Common myeloid progenitor, CD34-positive (primary cell): ENCODE results near the gene HRC.

ENCODE experiments used
- CTCF ChIA-PET: fragments of 350-600 bp; sonication (Branson Sonifier 250); formaldehyde crosslinking; loops from one replicate; lab custom pipeline; 2021; ENCODE audit warnings: antibody characterized with exemption; lab: Charles Lee
- POLR2A ChIA-PET: fragments of 350-600 bp; sonication (Branson Sonifier 250); formaldehyde crosslinking; loops from one replicate; lab custom pipeline; 2021; ENCODE audit warnings: antibody characterized with exemption; lab: Charles Lee
- DNase-seq, 3 donors: peaks; one replicate each; pipeline versions ENCODE4 v3.0.0 to v3.0.0-alpha.2; 2013
- H3K27ac ChIP-seq, 2 experiments: 1 replicate in 1 of 2; 2 replicates in 1 of 2; pipeline ENCODE4 v1.7.0; 2013; ENCODE audit warnings: inconsistent platforms in 2 of 2, low read length in 2 of 2, mild to moderate bottlenecking in 2 of 2, low read depth in 1 of 2, moderate library complexity in 1 of 2; ENCODE audit not compliant: severe bottlenecking in 2 of 2, insufficient read depth in 1 of 2, poor library complexity in 1 of 2
- H3K27me3 ChIP-seq, 5 experiments: replicated peaks in 2 of 5; 1 replicate in 3 of 5; 2 replicates in 2 of 5; pipeline versions ENCODE4 v1.6.1 to v1.7.0; 2013; ENCODE audit warnings: low read length in 4 of 5, mild to moderate bottlenecking in 2 of 5, moderate library complexity in 2 of 5, inconsistent platforms in 1 of 5; ENCODE audit not compliant: insufficient read depth in 5 of 5, control insufficient read depth in 4 of 5
- H3K36me3 ChIP-seq, 4 experiments: 1 replicate in 2 of 4; 2 replicates in 2 of 4; pipeline versions ENCODE4 v1.6.1 to v1.7.0; 2013; ENCODE audit warnings: low read length in 3 of 4, control low read depth in 1 of 4, mild to moderate bottlenecking in 1 of 4; ENCODE audit not compliant: control insufficient read depth in 4 of 4, insufficient read depth in 4 of 4
- H3K4me1 ChIP-seq, 4 experiments: 1 replicate in 3 of 4; 2 replicates in 1 of 4; pipeline versions ENCODE4 v1.6.1 to v1.7.1; 2013; ENCODE audit warnings: low read length in 3 of 4, mild to moderate bottlenecking in 3 of 4, control low read depth in 1 of 4, inconsistent platforms in 1 of 4, moderate library complexity in 1 of 4; ENCODE audit not compliant: control insufficient read depth in 4 of 4, insufficient read depth in 4 of 4; ENCODE audit errors: control extremely low read depth in 1 of 4
- H3K4me3 ChIP-seq, 7 experiments: 1 replicate in 4 of 7; 2 replicates in 3 of 7; pipeline versions ENCODE4 v1.5.1 to v1.7.0; 2013; ENCODE audit warnings: mild to moderate bottlenecking in 7 of 7, low read length in 6 of 7, moderate library complexity in 6 of 7, inconsistent platforms in 2 of 7, low read depth in 2 of 7, control low read depth in 1 of 7; ENCODE audit not compliant: insufficient read depth in 4 of 7, control insufficient read depth in 1 of 7; ENCODE audit errors: extremely low read depth in 1 of 7
- H3K9me3 ChIP-seq, 5 experiments: 1 replicate in 4 of 5; 2 replicates in 1 of 5; pipeline versions ENCODE4 v1.6.1 to v1.7.1; 2013; ENCODE audit warnings: low read length in 4 of 5, mild to moderate bottlenecking in 2 of 5, inconsistent platforms in 1 of 5, low read depth in 1 of 5, moderate library complexity in 1 of 5; ENCODE audit not compliant: control insufficient read depth in 4 of 5, insufficient read depth in 2 of 5; ENCODE audit errors: control extremely low read depth in 1 of 5
- WGBS: methylation state at CpG from one replicate; pipeline ENCODE4 v1.1.5; 2013; ENCODE audit not compliant: insufficient coverage; 5-methylcytosine and 5-hydroxymethylcytosine counted together

Gene HRC

DNA sequence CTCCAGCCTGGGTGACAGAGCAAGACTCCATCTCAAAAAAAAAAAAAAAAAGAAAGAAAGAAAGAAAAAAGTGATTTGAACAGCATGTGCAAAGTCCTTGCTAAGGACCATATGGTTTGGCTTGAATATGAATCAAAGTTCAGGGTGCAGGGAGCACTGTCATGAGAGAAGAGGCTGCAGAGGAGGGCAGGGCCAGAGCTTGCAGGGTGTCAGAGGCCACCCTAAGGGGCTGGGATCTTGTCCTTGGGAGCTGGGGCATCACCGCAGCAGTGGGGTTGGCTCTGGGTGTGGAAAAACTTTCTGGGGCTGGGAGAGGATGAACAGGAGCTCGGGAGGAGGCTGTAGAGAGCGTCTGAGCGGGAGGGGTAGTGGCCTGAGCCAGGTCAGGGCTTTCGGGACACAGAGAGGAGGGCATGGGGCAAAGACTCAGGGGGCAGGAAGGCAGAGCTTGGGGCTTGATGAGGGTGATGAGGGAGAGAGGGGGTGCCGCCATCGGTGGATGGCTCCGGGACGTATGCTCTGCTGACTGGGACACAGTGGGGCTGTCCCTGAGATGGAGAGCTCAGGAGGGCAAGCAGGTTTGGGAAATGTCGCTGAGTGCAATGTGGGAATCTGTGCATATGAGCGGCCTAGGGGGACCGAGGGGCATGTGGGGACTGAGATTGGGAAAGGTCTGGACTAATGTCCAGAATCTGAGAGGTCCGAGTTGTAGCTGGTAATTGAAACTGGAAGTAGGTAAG, 5.4 kb upstream of the HRC start:
- WGBS, result 97% methylated on average over 12 of the region's 13 CpGs
- H3K36me3 ChIP-seq, result no peaks in the 10 kb centered on the region
- ChIA-PET POLR2A (no interaction called here), CTCF (no interaction called here)
- DNase-seq, result no peak
- peaks cover 0 to 11% (median 9%) of the 10 kb centered on the region in 5 experiments for H3K27me3 ChIP-seq
- no peaks in the 10 kb centered on the region for H3K9me3 ChIP-seq
- H3K4me3 ChIP-seq, result no peak overlapping the region
- H3K27ac ChIP-seq, result no peak overlapping the region
- H3K4me1 ChIP-seq, result peaks cover 0 to 13% (median 10%) of the 10 kb centered on the region in 4 experiments

DNA sequence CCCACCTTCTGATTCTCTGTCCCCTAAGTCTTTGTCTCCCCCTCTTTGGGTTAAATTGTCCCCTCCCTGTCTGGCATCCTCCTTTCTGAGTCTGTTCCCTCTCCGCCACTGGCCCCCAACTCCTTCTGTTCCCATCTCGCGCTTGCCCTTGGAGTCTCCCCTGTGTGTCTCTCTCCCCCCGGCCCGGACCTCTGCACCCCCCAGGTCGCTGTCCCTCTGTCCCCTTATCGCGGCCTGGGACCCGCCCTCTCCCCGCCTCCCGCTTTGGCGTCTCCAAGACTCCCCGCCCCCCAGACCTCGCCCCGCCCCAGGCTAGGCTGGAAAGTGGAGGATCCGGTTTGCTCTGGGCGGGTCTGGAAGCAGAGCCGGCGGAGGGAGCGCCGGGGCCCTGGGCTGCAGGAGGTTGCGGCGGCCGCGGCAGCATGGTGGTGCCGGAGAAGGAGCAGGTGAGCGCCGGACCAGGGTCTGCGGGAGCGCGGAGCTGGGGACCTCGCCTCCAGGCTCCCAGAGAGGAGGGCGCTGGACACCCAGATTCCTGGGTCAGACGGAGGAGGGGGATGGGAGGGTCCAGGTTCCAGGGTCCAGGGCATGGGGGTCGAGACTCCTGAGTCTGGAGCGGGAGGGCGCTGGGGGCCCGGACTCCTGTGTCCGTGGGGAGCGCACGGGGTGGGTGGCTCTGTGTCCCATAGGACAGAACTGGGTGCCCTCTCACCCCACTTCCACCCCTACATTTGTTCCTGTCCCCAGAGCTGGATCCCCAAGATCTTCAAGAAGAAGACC, 2.4 kb upstream of the HRC start, which contains the start of gene TRPM4:
Gene TRPM4, plus strand, starts transcription at position 348 of the 780 bp plus-strand sequence. Its CDS starts 75 bp downstream, at position 423.
- Histone ChIP-seq H3K27me3 (peaks cover 0 to 11% (median 9%) of the 10 kb centered on the region in 5 experiments), H3K4me3 (peak within 1 kb of the TSS; percentile 19 to 82 (median 61)), H3K4me1 (peaks cover 0 to 13% (median 10%) of the 10 kb centered on the region in 4 experiments), H3K27ac (peak within 1 kb of the TSS in 1 of 2 experiments; percentile 34), H3K9me3 (no peaks in the 10 kb centered on the region), H3K36me3 (no peaks in the 10 kb centered on the region)
- POLR2A ChIA-PET, result no interaction called here
- DNase-seq, result peak; percentile 62 to 74 (median 69)
- 0% methylated on average over 23 of the region's 41 CpGs for WGBS
- CTCF ChIA-PET, result no interaction called here

- Histone ChIP-seq H3K9me3 (no peaks in the 10 kb centered on the region), H3K27ac (peak overlapping the region in 1 of 2 experiments; percentile 59), H3K4me3 (no peak overlapping the region), H3K27me3 (peaks cover 0 to 20% (median 9%) of the 10 kb centered on the region in 5 experiments), H3K4me1 (peaks cover 0 to 25% (median 20%) of the 10 kb centered on the region in 4 experiments), H3K36me3 (no peaks in the 10 kb centered on the region)
- CTCF ChIA-PET, result interaction anchor here (1.4 kb wide), 1 partner anchor 42 kb away, joined by 3 read pairs; no protein-coding TSS in a partner anchor
- 48% methylated on average over 3 of the region's 4 CpGs for WGBS
- DNase-seq, result no peak
- POLR2A ChIA-PET, result no interaction called here
Measured at GRCh38 chr19:49155820-49156346, 687 bp upstream of the HRC start.

GRCh38 chr19:49154279-49154678, 917 bp downstream of the HRC start:
- no peak for DNase-seq
- Histone ChIP-seq H3K36me3 (no peaks in the 10 kb centered on the region), H3K27me3 (peaks cover 0 to 23% (median 9%) of the 10 kb centered on the region in 5 experiments), H3K27ac (no peak overlapping the region), H3K4me3 (no peak overlapping the region), H3K9me3 (no peaks in the 10 kb centered on the region), H3K4me1 (peaks cover 2 to 41% (median 36%) of the 10 kb centered on the region in 4 experiments)
- CTCF ChIA-PET, result no interaction called here
- WGBS, result 98% methylated on average over 5 of the region's 6 CpGs
- POLR2A ChIA-PET, result no interaction called here

DNA sequence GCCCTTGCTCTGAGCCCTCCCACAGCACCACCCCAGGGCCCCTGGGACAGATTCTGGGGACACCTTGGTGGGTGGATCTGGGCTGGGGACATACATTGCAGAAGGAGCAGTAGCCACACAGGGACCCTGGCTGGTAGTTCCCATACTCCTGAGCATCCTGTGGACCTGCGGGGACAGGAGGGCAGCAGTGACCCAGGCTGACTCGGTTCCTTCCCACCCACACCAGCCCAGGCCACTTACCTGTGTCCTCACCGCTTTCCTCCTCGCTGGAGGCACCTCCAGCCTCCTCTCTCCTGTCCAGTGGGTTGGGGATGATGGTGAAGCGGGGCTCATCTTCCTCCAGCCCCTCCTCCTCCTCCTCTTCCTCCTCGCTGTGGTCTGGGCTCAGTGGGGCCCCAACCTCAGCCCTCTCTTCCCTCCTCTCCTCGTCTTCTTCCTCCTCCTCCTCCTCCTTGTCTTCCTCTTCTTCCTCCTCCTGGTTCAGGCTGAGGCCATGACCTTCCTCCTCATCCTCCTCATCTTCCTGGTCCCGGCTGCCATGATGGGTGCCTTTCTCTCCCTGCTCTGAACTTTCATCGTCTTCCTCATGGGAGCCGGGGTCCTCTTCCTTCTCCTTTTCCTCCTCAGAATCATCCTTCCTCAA, 1.9 kb downstream of the HRC start:
- Histone ChIP-seq H3K4me3 (no peak overlapping the region), H3K27me3 (peaks cover 0 to 24% (median 9%) of the 10 kb centered on the region in 5 experiments), H3K4me1 (peaks cover 2 to 47% (median 43%) of the 10 kb centered on the region in 4 experiments), H3K9me3 (no peaks in the 10 kb centered on the region), H3K36me3 (no peaks in the 10 kb centered on the region), H3K27ac (no peak overlapping the region)
- POLR2A ChIA-PET, result no interaction called here
- CTCF ChIA-PET, result interaction anchor here (1.2 kb wide), 1 partner anchor 46 kb away, joined by 5 read pairs; no protein-coding TSS in a partner anchor
- 78% methylated on average over 7 of the region's 10 CpGs for WGBS
- no peak for DNase-seq

- Histone ChIP-seq H3K4me3 (no peak overlapping the region), H3K9me3 (no peaks in the 10 kb centered on the region), H3K27me3 (peaks cover 0 to 24% (median 5%) of the 10 kb centered on the region in 5 experiments), H3K4me1 (peaks cover 2 to 39% (median 34%) of the 10 kb centered on the region in 4 experiments), H3K36me3 (no peaks in the 10 kb centered on the region), H3K27ac (no peak overlapping the region)
- ChIA-PET POLR2A (no interaction called here), CTCF (interaction anchor here (1.2 kb wide), 1 partner anchor 47 kb away, joined by 5 read pairs; no protein-coding TSS in a partner anchor)
- 11% methylated on average over 8 of the region's 10 CpGs for WGBS
- peak in 1 of 3 donors; percentile 21 for DNase-seq
Measured at GRCh38 chr19:49152119-49152550, 3.1 kb downstream of the HRC start.
